ENCODE measurements around the gene FMC1.

GRCh38 chr7:139304517-139304916, 36.6 kb upstream of the FMC1 start:
- TF ChIP-seq CTCF (conservative IDR thresholded peaks at IDR 0.05) (no peak), ZFX (IDR thresholded peaks at IDR 0.05) (no peak)

All from C4-2B (cell line).